ENCODE measurements around the gene POM121. TPM values are rescaled to one million over a fixed set of nuclear protein-coding genes. Genes with fewer than 3 reads are reported as not detected.
"Not testable (repeated sequence)": the region's sequence is repeated elsewhere in the genome, so short reads cannot be mapped to it uniquely, and the experiment has no call there.

POM121 gene
- total RNA-seq, 1 donor from 2014 or later = 21.1 TPM

DNA sequence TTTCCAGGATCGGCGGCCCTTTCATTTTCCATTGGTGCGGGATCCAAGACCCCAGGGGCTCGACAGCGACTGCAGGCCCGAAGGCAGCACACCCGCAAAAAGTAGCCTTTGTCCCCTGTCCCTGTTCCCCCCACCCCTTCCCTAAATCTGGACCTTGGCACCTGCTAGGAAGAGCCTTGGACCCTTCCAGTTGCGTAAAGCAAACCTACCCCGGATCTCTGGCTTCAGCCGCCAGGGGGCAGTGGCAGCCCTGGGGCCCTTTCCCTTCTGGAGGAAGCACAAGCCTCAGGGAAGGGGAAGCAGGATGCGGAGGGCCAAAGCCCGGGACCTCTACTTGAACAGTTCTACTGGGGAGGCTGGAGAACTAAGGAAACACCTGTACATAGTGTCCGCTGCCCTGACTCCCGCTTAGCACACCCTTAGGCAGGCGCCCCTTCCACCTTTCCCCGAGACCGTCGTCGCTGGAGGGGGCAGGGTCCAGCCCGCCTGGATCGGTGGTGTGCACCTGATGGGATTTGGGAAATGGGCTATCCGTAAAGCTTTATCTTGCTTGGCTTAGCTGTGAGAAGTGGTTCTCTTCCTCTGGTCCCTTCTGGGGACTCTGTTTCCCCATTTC is 21.3 kb downstream of the POM121 start:
- intact Hi-C loops (cut with DNase I); DNase-seq (ENCODE audit: low spot score): not testable (repeated sequence)

- intact Hi-C loops (cut with DNase I); DNase-seq (ENCODE audit: low spot score): not testable (repeated sequence)
Observed at GRCh38 chr7:72948714-72949113, 23.8 kb downstream of the POM121 start.

- DNase-seq (ENCODE audit: low spot score); intact Hi-C loops (cut with DNase I): not testable (repeated sequence)
Observed at GRCh38 chr7:72949276-72949675, 24.4 kb downstream of the POM121 start.

DNA sequence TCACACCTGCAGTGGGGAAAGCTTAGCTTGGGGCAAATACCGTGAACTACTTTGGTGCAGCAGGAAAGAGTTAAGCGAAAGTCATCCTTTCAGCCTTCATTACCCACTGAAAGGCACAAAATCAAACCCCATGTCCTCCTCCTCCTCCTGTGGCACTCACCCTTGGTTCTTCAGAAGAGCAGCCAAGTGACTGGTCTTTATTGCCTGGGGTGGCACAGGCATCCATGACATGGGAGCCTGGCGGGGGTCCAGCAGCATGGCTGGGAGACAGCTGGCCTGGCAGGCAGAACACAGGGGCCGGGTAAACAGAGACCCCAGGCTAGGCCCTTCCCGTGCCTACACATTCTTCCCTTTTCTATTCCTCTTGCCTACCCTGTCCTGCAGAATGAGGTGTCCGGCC is 24.8 kb downstream of the POM121 start:
- not testable (repeated sequence) for DNase-seq (ENCODE audit: low spot score)

DNA sequence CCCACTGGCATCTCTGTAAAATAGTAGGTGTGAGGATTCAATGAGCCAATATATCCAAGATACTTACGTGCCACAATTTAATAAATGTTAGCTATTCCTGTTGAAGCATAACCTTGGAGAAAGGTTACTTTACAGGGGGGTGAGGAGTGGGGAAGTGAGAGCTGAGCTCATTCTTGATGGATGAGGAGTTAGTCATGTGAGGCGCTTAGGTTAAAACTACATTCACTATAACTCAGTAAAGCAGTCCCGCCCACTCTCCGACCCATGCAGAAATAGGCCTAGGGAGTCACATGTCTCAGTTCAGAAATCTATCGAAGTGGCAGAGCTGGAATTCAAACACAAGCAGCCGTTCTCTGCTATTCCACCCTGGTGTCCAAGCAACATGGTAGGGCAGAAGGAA is 25.5 kb downstream of the POM121 start:
- not testable (repeated sequence) for DNase-seq (ENCODE audit: low spot score)

More for the DNA sequence above, 24.8 kb downstream of the POM121 start:
- intact Hi-C loops (cut with DNase I) = not testable (repeated sequence)

GRCh38 chr7:72953901-72954562 is 29.1 kb downstream of the POM121 start:
- DNase-seq (ENCODE audit: low spot score); intact Hi-C loops (cut with DNase I): not testable (repeated sequence)

More for the DNA sequence above, 25.5 kb downstream of the POM121 start:
- intact Hi-C loops (cut with DNase I) = not testable (repeated sequence)

GRCh38 chr7:72954563-72955198 is 29.8 kb downstream of the POM121 start:
- intact Hi-C loops (cut with DNase I) = not testable (repeated sequence)

GRCh38 chr7:72960029-72960428 is 35.1 kb downstream of the POM121 start:
- DNase-seq (ENCODE audit: low spot score); intact Hi-C loops (cut with DNase I): not testable (repeated sequence)

More at GRCh38 chr7:72954563-72955198, 29.8 kb downstream of the POM121 start:
- not testable (repeated sequence) for DNase-seq (ENCODE audit: low spot score)

DNA sequence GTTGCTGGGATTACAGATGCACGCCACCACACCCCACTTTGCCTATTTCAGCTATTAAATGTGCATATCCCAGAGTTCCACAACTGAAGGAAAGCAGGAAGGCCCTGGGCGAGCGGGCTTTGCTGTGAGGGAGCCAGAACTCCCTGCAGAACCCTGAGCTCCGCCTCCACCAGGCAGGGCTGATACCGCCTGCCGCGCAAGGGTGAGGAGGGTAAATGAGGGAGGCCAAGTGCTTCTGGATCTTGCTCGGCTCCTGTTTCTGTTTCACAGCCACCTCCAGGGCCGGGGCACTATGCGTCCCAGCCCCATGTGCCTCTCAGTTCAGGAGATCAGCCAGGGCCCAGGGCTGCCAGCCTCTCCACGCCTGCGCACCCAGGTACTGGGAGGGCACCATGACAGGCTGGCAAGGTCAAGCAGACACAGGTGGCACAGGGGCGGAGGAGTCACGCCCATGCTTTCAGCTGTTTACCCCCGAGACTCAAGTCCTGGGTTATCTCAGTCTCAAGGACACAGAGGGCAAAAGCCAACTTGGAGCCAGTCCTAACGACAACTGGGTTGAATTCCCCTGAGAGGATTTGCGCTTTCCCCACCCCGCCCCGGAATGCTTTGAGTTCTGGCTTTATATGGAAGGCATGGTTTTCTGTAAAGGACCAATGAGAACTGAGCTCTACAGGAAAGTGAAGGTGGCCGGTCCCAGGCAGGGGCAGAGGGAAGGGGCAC is 35.9 kb downstream of the POM121 start:
- DNase-seq (ENCODE audit: low spot score); intact Hi-C loops (cut with DNase I): not testable (repeated sequence)

DNA sequence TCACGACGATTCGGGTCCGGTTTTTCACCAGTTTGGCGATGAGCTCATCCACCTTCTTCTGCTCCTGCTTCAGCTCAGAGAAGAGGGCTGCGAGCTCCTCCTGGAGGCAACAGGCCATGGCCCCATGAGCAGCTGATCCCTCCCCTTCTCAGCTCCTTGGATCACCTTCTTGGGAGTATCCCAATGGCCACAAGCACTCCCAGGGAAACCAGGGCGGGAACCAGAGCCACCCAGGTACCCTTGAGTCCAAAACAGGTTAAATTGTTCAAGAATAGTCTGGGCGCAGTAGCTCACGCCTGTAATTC is 36.4 kb downstream of the POM121 start:
- DNase-seq (ENCODE audit: low spot score); intact Hi-C loops (cut with DNase I): not testable (repeated sequence)

GRCh38 chr7:72963056-72963455 is 38.2 kb downstream of the POM121 start:
- DNase-seq (ENCODE audit: low spot score); intact Hi-C loops (cut with DNase I): not testable (repeated sequence)

GRCh38 chr7:72965186-72965975 is 40.5 kb downstream of the POM121 start:
- intact Hi-C loops (cut with DNase I); DNase-seq (ENCODE audit: low spot score): not testable (repeated sequence)

DNA sequence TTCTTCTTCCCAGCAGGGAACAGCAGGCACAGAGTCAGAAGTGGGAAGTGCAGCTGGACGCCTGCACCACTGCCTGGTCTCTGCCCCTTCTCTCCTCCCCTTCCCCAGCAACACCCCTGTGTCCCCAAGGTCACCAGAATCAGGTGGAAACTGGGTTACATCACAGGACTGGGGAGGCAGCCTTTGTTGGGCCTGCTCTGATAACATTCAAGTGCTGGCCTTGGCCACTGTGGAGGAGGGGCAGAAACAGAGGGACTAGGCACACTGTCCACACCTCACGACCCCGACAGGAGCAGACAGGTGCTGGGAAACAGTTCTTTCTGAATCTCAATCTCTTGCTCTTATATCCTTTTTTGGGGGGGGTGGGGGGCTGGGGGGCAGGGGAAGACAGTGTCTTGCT is 42.0 kb downstream of the POM121 start:
- intact Hi-C loops (cut with DNase I); DNase-seq (ENCODE audit: low spot score): not testable (repeated sequence)

DNA sequence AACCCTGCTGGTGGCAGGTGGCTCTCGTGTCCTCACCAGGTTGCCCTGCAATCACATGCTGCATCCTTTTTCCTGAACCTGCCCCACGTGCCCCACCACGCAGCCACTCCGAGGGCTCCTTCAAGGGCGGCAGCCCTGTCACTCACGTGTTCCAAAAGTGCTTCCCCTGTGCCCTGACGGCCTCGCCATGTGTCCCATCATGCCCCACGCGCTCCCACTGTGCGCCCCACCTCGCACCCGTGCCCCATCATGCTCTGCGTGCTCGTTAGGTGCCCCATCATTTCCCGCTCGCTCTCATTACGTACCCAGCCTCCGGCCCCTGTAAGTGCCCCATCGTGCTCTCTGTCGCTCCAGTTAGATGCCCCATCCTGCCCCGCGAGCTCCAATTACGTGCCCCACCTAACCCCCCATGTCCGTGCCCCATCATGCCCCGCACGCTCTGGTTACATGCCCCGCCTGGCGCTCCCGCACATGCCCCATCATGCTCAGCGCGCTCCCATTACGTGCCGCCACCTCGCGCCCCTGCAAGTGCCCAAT is 44.2 kb downstream of the POM121 start, which contains the start of gene TRIM74:
Gene TRIM74, minus strand, starts transcription at position 487 of the 537 bp plus-strand sequence. CDS start 3,309 bp downstream, outside the sequence.
- intact Hi-C loops (cut with DNase I); DNase-seq (ENCODE audit: low spot score): not testable (repeated sequence)

DNA sequence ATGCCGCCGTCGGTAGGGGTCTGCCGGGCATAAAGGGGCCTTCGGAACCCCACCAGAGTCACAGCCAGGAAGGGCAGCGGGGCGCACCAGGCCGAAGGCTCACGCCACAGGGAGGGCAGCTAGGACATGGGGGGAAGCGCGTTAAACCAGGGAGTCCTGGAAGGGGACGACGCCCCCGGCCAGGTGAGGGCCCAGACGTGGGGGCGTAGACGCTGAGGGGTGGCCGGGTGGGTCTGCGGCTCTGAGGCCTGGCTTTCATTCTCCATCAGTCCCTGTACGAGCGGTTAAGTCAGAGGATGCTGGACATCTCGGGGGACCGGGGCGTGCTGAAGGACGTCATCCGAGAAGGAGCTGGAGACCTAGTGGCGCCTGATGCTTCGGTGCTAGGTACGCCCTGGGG is 44.8 kb downstream of the POM121 start:
- intact Hi-C loops (cut with DNase I); DNase-seq (ENCODE audit: low spot score): not testable (repeated sequence)

DNA sequence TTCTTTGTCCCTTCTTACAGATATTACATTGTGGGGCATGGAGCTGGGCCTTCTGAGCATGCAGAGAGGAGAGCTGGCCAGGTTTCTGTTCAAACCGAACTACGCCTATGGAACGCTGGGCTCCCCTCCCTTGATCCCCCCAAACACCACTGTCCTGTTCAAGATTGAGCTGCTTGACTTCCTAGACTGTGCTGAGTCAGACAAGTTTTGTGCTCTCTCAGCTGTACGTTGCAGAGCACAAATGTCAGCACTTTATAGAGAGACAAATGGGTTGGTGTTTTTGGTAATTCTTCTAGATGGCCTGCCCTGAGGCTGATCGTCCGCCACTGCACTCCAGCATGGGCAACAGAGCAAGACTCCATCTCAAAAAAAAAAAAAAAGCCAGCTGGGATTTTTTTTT is 46.6 kb downstream of the POM121 start:
- intact Hi-C loops (cut with DNase I); DNase-seq (ENCODE audit: low spot score): not testable (repeated sequence)

DNA sequence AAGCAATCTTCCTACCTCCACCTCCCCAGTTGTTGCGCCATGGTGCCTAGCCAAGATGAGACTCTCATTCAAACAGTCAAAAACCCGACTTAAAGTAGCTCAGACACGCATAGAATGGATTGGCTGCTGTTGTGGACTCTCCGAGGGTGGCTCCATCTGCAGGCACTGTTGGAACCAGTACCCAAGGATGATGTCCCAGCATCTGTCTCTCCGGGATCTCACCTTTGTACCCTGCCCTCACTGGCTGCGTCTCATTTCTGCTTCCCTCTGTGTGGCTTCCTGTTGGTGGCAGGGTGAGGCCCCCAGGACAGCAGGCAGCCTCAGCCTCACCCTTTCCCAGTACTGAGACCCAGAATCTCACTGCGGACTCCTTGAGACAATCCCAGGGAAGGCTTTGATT is 49.9 kb downstream of the POM121 start:
- intact Hi-C loops (cut with DNase I); DNase-seq (ENCODE audit: low spot score): not testable (repeated sequence)

- intact Hi-C loops (cut with DNase I); DNase-seq (ENCODE audit: low spot score): not testable (repeated sequence)
Observed at GRCh38 chr7:72975656-72976286, 50.9 kb downstream of the POM121 start.

Measured in cardiac septum (tissue), 1 donor.